Natural killer cell treated with Interleukin-12 subunit alpha and Interleukin-12 subunit beta and Interleukin-15 and Interleukin-18, amount 100 ng/mL, for 72 hours (primary cell): ENCODE results near the gene KCTD5. TPM values are rescaled to one million over a fixed set of nuclear protein-coding genes. Genes with fewer than 3 reads are reported as not detected.

Source experiments
- ATAC-seq, 2 donors: fragments of 150-1000 bp; cut with Tn5 transposase in 1 of 2; sonication (Bioruptor Pico), chemical (Tn5 transposase) in 1 of 2; 2 replicates each; pipeline ENCODE4 v1.10.0; 2021
- DNase-seq: peaks from one replicate; pipeline ENCODE4 v3.0.0; 2022; ENCODE audit warnings: low spot score
- H3K27ac Mint-ChIP-seq, 2 donors: 1 replicate in 1 of 2; 2 replicates in 1 of 2; pipeline ENCODE4 v1.8.0; 2022; ENCODE audit warnings: mixed read lengths in 2 of 2, mild to moderate bottlenecking in 1 of 2, moderate library complexity in 1 of 2
- H3K27me3 Mint-ChIP-seq, 2 donors: 1 replicate in 1 of 2; 2 replicates in 1 of 2; pipeline ENCODE4 v1.8.0; 2022; ENCODE audit warnings: mixed read lengths in 2 of 2
- H3K36me3 Mint-ChIP-seq: one replicate; pipeline ENCODE4 v1.8.0; 2022; ENCODE audit warnings: mixed read lengths
- H3K4me1 Mint-ChIP-seq, 2 donors: 1 replicate in 1 of 2; 2 replicates in 1 of 2; pipeline ENCODE4 v1.8.0; 2022; ENCODE audit warnings: low read depth in 2 of 2, mixed read lengths in 2 of 2, mild to moderate bottlenecking in 1 of 2
- H3K4me3 Mint-ChIP-seq: one replicate; pipeline ENCODE4 v1.8.0; 2022; ENCODE audit warnings: mixed read lengths
- H3K9me3 Mint-ChIP-seq: 2 replicates; pipeline ENCODE4 v1.8.0; 2022; ENCODE audit warnings: mixed read lengths
- total RNA-seq, 2 donors: library from RNA; stranded (reverse); gene quantifications; one replicate each; pipeline ENCODE4 v1.2.3, GENCODE V29; 2022

The KCTD5 gene
- total RNA-seq, 2 donors from 2014 or later, result 46.2 to 65.0 TPM

- Mint-ChIP-seq H3K27me3 (no peaks in the 10 kb centered on the region), H3K9me3 (no peaks in the 10 kb centered on the region), H3K36me3 (no peaks in the 10 kb centered on the region), H3K4me3 (no peak overlapping the region), H3K27ac (no peak overlapping the region), H3K4me1 (no peaks in the 10 kb centered on the region)
- DNase-seq (peak; percentile 40), ATAC-seq (no peak)
Observed at GRCh38 chr16:2743007-2743810, 60.9 kb downstream of the KCTD5 start.

- H3K4me1 Mint-ChIP-seq, result no peaks in the 10 kb centered on the region
- no peaks in the 10 kb centered on the region for H3K9me3 Mint-ChIP-seq
- no peak overlapping the region for H3K4me3 Mint-ChIP-seq
- H3K36me3 Mint-ChIP-seq, result no peaks in the 10 kb centered on the region
- no peaks in the 10 kb centered on the region for H3K27me3 Mint-ChIP-seq
- DNase-seq (peak; percentile 25), ATAC-seq (no peak)
- H3K27ac Mint-ChIP-seq, result no peak overlapping the region
Observed at GRCh38 chr16:2744711-2745110, 62.4 kb downstream of the KCTD5 start.

GRCh38 chr16:2745116-2745890 is 63.0 kb downstream of the KCTD5 start:
- no peaks in the 10 kb centered on the region for H3K9me3 Mint-ChIP-seq
- H3K4me1 Mint-ChIP-seq, result peaks cover 0 to 2% of the 10 kb centered on the region in 2 donors
- no peak overlapping the region for H3K4me3 Mint-ChIP-seq
- DNase-seq (peak; percentile 50), ATAC-seq (peak in 1 of 2 donors; percentile 15)
- no peaks in the 10 kb centered on the region for H3K27me3 Mint-ChIP-seq
- no peaks in the 10 kb centered on the region for H3K36me3 Mint-ChIP-seq
- no peak overlapping the region for H3K27ac Mint-ChIP-seq

- no peaks in the 10 kb centered on the region for H3K9me3 Mint-ChIP-seq
- DNase-seq (peak; percentile 23), ATAC-seq (no peak)
- peaks cover 3 to 7% of the 10 kb centered on the region in 2 donors for H3K4me1 Mint-ChIP-seq
- H3K36me3 Mint-ChIP-seq, result no peaks in the 10 kb centered on the region
- H3K27me3 Mint-ChIP-seq, result no peaks in the 10 kb centered on the region
- no peak overlapping the region for H3K27ac Mint-ChIP-seq
- no peak overlapping the region for H3K4me3 Mint-ChIP-seq
Observed at GRCh38 chr16:2745961-2746360, 63.6 kb downstream of the KCTD5 start.

- Mint-ChIP-seq H3K36me3 (peaks cover 5% of the 10 kb centered on the region), H3K9me3 (no peaks in the 10 kb centered on the region), H3K4me3 (no peak overlapping the region), H3K4me1 (peaks cover 16 to 21% of the 10 kb centered on the region in 2 donors), H3K27ac (no peak overlapping the region), H3K27me3 (no peaks in the 10 kb centered on the region)
- ATAC-seq (no peak), DNase-seq (peak; percentile 15)
Observed at GRCh38 chr16:2748757-2749455, 66.6 kb downstream of the KCTD5 start.

- H3K9me3 Mint-ChIP-seq, result no peaks in the 10 kb centered on the region
- ATAC-seq (no peak), DNase-seq (no peak)
- no peak overlapping the region for H3K4me3 Mint-ChIP-seq
- H3K27me3 Mint-ChIP-seq, result no peaks in the 10 kb centered on the region
- H3K4me1 Mint-ChIP-seq, result peaks cover 22 to 27% of the 10 kb centered on the region in 2 donors
- peaks cover 11% of the 10 kb centered on the region for H3K36me3 Mint-ChIP-seq
- no peak overlapping the region for H3K27ac Mint-ChIP-seq
Observed at GRCh38 chr16:2749476-2749875, 67.2 kb downstream of the KCTD5 start.

- Mint-ChIP-seq H3K36me3 (peaks cover 16% of the 10 kb centered on the region), H3K27ac (peak overlapping the region; percentile 94 to 97), H3K9me3 (no peaks in the 10 kb centered on the region), H3K4me3 (peak overlapping the region; percentile 88), H3K4me1 (peaks cover 27 to 31% of the 10 kb centered on the region in 2 donors), H3K27me3 (no peaks in the 10 kb centered on the region)
- ATAC-seq, result no peak
- no peak for DNase-seq
Observed at GRCh38 chr16:2749936-2750335, 67.6 kb downstream of the KCTD5 start.

GRCh38 chr16:2751577-2752034 is 69.3 kb downstream of the KCTD5 start:
- H3K9me3 Mint-ChIP-seq, result no peaks in the 10 kb centered on the region
- no peak for DNase-seq
- H3K36me3 Mint-ChIP-seq, result peaks cover 30% of the 10 kb centered on the region
- H3K4me3 Mint-ChIP-seq, result peak overlapping the region; percentile 88
- H3K4me1 Mint-ChIP-seq, result peaks cover 43 to 48% of the 10 kb centered on the region in 2 donors
- ATAC-seq, result peak in 1 of 2 donors; percentile 59
- H3K27ac Mint-ChIP-seq, result peak overlapping the region; percentile 94 to 97
- H3K27me3 Mint-ChIP-seq, result no peaks in the 10 kb centered on the region

- DNase-seq, result peak; percentile 95
- Mint-ChIP-seq H3K9me3 (no peaks in the 10 kb centered on the region), H3K4me1 (peaks cover 49 to 54% of the 10 kb centered on the region in 2 donors), H3K36me3 (peaks cover 36% of the 10 kb centered on the region), H3K27me3 (no peaks in the 10 kb centered on the region), H3K4me3 (peak within 1 kb of the TSS; percentile 94), H3K27ac (peak within 1 kb of the TSS; percentile 94 to 97)
- ATAC-seq, result peak; percentile 94 to 96
Observed at GRCh38 chr16:2752035-2752849, 69.9 kb downstream of the KCTD5 start, which contains the start of gene SRRM2. Gene SRRM2 (plus strand): TSS chr16:2752638. CDS start chr16:2756365, 3,727 bp downstream.

- no peaks in the 10 kb centered on the region for H3K27me3 Mint-ChIP-seq
- H3K27ac Mint-ChIP-seq, result peak overlapping the region; percentile 94 to 97
- H3K9me3 Mint-ChIP-seq, result no peaks in the 10 kb centered on the region
- H3K36me3 Mint-ChIP-seq, result peaks cover 45% of the 10 kb centered on the region
- H3K4me1 Mint-ChIP-seq, result peaks cover 55 to 62% of the 10 kb centered on the region in 2 donors
- H3K4me3 Mint-ChIP-seq, result peak overlapping the region; percentile 94
- ATAC-seq (peak; percentile 77 to 84), DNase-seq (peak; percentile 86)
Observed at GRCh38 chr16:2752850-2753732, 70.8 kb downstream of the KCTD5 start.

- Mint-ChIP-seq H3K4me3 (peak overlapping the region; percentile 94), H3K27me3 (no peaks in the 10 kb centered on the region), H3K36me3 (peaks cover 51% of the 10 kb centered on the region), H3K27ac (peak overlapping the region; percentile 78 to 86), H3K9me3 (no peaks in the 10 kb centered on the region), H3K4me1 (peaks cover 58 to 66% of the 10 kb centered on the region in 2 donors)
- DNase-seq, result no peak
- no peak for ATAC-seq
Observed at GRCh38 chr16:2753733-2754020, 71.4 kb downstream of the KCTD5 start.

GRCh38 chr16:2755158-2755557 is 72.8 kb downstream of the KCTD5 start:
- peaks cover 64 to 72% of the 10 kb centered on the region in 2 donors for H3K4me1 Mint-ChIP-seq
- DNase-seq (no peak), ATAC-seq (no peak)
- H3K27ac Mint-ChIP-seq, result peak overlapping the region; percentile 78 to 86
- H3K4me3 Mint-ChIP-seq, result peak overlapping the region; percentile 94
- no peaks in the 10 kb centered on the region for H3K9me3 Mint-ChIP-seq
- H3K27me3 Mint-ChIP-seq, result no peaks in the 10 kb centered on the region
- peaks cover 64% of the 10 kb centered on the region for H3K36me3 Mint-ChIP-seq
